GOT3 (cell line): ENCODE results near the gene PCYT1B.
"Not testable (repeated sequence)": the region's sequence is repeated elsewhere in the genome, so short reads cannot be mapped to it uniquely, and the experiment has no call there.

Source experiments
- DNase-seq: peaks from one replicate; lab custom pipeline; 2025; ENCODE audit warnings: mixed read lengths; lab: John Stamatoyannopoulos, UW

PCYT1B gene

DNA sequence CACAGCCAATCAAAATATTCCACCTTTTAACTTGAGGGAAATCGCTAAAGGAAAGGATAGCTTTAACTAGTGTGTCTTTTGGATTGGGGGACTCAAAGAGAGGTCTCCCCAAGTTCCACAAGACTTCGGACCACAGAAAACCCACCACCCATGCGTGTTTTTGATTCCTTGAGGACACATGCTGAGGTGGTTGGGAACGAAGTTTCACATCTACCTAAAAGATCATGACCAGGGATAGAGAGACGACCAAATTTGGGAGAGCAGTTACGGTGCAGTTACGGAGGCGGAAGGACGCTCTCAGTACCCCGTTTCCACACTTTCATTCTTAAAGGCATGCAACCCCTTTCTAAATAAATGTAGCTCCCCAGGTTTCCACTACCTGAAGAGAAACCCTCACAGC, 1.1 kb downstream of the PCYT1B start:
- no peak for DNase-seq

DNA sequence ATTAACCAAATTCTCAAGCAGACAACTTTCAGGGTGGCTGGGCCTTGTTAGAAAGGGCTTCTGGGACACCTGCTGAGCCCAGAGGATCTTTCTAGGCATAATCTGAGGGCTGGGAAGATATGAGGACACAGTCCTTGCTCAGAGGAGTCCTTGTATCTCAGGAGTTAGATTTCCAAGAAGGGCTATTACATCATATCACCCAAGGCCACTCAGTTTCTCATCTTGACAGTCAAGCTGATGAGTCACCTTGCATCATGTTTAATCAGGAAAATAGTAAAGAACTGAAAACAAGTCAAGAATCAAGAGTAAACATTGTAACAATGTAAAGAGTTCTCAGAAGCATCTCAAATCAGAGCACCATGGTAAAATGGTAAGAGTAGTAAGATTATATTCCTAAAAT, 4.0 kb downstream of the PCYT1B start:
- DNase-seq = no peak

DNA sequence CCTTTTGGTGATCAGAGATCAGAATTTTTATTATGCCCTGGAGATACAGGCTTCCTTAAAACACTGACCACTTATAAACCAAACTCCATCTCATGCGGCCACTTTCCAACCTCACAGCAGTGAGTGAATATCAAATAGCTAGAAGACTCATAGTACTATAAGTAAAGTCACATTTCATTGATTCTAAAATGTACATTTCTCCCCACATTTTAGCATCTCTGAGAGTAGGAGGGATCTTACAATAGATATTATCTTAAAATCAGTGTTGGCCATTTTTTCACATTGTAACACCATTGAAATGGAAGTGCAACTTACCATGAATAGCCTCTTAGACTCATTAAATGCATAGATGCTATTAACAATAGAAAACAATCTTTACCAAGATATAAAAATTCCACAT, 17.4 kb downstream of the PCYT1B start:
- no peak for DNase-seq

GRCh38 chrX:24619647-24620046, 27.5 kb downstream of the PCYT1B start:
- peak; percentile 62 for DNase-seq

GRCh38 chrX:24610516-24610915, 36.6 kb downstream of the PCYT1B start:
- no peak for DNase-seq

DNA sequence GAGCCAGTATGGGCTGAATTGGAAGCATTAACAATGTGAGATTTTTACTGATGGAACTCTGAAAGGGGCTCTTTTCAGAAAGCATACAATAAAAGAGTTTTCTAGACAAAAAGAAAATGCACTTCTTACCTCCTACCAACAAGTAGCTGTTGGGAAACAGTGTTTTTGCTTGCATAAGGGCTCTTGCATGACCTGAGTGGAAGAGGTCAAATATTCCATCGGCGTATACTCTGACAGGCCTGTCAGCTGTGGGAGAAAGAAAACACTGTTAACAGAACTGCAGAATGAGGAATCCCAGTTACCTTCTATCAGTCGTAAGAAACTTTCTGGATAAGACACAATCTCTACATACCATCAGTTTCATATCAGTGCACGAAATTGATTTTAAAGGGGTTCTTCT, 39.5 kb downstream of the PCYT1B start:
- no peak for DNase-seq

- not testable (repeated sequence) for DNase-seq
Measured at GRCh38 chrX:24605941-24606340, 41.2 kb downstream of the PCYT1B start.

DNA sequence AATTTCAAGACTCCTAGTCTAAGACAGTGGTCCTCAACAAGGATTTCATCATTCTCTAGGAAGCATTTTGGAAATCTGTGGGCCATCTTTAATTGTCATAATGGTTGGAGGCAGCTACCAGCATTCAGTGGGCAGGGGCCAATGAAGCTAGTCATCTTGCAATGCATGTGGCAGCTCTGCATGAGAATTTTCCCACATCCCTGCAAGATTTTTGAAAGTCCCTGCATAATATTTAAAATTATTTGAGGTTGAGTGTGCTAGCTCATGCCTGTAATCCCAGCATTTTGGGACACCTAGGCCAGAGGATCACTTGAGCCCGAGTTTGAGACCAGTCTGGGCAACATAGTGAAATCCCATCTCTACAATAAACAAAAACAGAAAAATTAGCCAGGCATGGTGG, 44.0 kb downstream of the PCYT1B start:
- no peak for DNase-seq

GRCh38 chrX:24601858-24602257, 45.3 kb downstream of the PCYT1B start:
- no peak for DNase-seq

DNA sequence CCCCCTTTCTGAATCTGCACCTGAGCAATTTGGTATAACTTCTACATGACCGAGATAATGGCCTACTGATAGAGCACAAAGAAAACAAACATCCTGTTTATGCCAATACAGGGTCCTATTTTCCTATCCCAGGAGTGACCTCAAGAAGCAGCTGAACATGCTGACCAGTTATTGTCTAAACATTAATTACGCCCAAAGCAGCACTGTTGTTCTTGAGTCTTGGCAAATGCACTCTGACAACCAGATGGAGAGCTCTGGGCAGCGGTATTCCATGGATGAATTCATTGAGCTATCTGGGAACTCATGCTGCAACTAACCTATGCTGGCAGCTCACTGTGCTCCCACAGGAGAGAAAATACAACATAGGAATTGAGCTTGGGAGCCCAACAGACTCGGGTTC, 52.6 kb downstream of the PCYT1B start:
- no peak for DNase-seq

- no peak for DNase-seq
Measured at GRCh38 chrX:24590111-24590510, 57.0 kb downstream of the PCYT1B start.

- no peak for DNase-seq
Measured at GRCh38 chrX:24577091-24577490, 70.1 kb downstream of the PCYT1B start.

- no peak for DNase-seq
Measured at GRCh38 chrX:24575496-24575895, 71.7 kb downstream of the PCYT1B start.

DNA sequence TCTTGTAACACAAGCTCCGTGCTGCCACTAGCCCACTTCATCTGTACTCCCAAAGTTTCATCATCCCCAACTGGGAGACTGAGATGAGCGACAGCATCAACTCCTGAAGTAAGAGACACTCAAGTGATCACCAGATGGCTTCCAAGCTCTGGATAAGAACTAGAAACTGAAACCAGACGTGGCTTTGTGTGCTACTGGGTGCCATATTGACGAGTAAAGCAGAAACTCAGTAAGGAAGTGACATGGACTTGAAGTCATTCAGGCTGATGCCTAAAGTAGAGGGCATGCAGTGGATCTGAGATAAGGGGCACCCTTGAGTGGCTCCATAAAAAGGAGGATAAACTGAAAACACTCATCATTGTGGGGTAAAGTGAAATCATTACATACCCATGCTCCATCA, 72.4 kb downstream of the PCYT1B start:
- no peak for DNase-seq

GRCh38 chrX:24567169-24567568, 80.0 kb downstream of the PCYT1B start:
- no peak for DNase-seq

GRCh38 chrX:24566240-24566639, 80.9 kb downstream of the PCYT1B start:
- DNase-seq = no peak

- DNase-seq = no peak
Measured at GRCh38 chrX:24563291-24564010, 83.7 kb downstream of the PCYT1B start.

GRCh38 chrX:24561121-24561520, 86.0 kb downstream of the PCYT1B start:
- no peak for DNase-seq

GRCh38 chrX:24553011-24553410, 94.1 kb downstream of the PCYT1B start:
- DNase-seq = no peak

GRCh38 chrX:24550166-24550565, 97.0 kb downstream of the PCYT1B start:
- DNase-seq = no peak

GRCh38 chrX:24547961-24548360, 99.2 kb downstream of the PCYT1B start:
- DNase-seq = no peak

DNA sequence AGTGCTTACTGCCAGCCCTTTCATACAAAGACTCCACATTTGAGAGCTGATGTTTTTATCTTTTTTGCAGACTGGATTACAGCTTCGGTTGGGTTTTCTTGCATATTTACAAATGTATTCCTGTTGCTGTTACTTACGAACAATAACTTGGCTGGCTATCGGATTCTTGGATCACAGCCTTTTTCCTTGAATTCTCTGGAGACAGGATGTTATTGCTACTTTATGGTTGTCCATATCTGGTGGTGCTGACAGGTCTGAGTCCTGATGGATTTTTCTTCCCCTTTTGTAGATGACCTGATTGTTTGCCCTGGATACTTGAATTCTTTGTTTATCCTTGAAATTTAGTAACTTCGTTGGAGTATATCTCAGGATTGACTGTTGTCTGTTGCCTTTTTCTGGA, 104.4 kb downstream of the PCYT1B start:
- DNase-seq = no peak

- no peak for DNase-seq
Measured at GRCh38 chrX:24536551-24536950, 110.6 kb downstream of the PCYT1B start.

- DNase-seq = no peak
Measured at GRCh38 chrX:24528605-24529004, 118.5 kb downstream of the PCYT1B start.
